GM21528 (cell line): ENCODE results near the gene YAP1.

Experiments used
- ATAC-seq: cut with Tn5 transposase; IDR thresholded peaks from one replicate; pipeline ENCODE4 v1.9.1; 2021; ENCODE audit warnings: mild to moderate bottlenecking, moderate library complexity; ENCODE audit not compliant: unreplicated experiment, low FRiP score

The YAP1 gene

GRCh38 chr11:102109896-102110760, at the start of gene YAP1:
TSS of gene YAP1 (plus strand) at chr11:102110447. CDS start at chr11:102110849, 402 bp downstream.
- peak; percentile 90 for ATAC-seq

DNA sequence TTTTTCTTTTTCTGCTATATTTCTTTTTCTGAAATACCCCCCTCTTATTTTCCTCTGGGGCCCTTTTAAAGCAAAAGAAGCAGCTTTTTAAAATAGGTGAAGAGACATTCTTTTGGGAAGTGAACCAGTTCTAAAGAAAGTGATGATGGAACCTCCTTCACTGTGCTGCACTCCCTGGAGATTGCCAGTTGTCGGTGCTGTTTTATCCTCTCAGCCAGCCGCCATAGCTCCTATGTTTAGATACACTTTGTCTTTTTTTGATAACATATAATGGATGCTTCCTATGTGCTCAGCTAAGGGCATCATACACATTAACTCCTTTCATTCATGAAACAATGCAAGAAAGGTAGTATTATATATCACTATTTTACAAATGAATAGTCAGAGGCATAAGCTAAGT, 49.0 kb upstream of the YAP1 start:
- no peak for ATAC-seq

GRCh38 chr11:102062106-102062505, 48.1 kb upstream of the YAP1 start:
- no peak for ATAC-seq

DNA sequence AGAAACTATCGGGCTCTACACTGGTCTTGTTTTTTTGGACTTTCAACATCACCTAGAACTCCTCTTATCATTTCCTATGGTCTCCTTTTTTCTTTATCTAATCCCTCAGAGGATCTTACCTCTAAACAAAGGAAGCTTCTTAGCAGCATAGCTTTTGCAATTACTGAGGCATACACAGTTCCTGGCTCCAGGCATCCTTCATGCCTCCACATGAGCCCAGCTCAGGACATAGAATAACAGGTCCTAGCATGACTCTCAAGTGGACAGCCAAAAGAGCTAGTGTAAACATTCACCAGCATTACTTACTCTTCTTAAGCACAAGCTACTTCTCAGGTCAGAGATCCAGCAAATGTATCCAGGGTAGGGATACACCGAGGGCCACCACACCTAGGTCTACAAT, 45.9 kb upstream of the YAP1 start:
- ATAC-seq = no peak

DNA sequence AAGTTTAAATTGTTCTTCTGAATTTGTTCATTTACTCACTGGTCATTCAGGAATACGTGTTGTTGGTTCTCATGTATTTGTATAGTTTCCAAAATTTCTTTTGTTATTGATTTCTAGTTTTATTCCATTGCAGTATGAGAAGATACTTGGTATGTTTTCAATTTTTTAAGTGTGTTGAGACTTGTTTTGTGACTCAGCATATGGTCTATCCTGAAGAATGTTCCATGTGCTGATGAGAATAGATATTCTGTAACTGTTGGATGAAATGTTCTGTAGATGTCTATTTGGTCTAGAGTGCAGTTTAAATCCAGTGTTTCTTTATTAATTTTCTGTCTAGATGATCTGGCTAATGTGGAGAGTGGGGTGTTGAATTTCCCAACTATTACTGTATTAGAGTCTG, 39.5 kb upstream of the YAP1 start:
- ATAC-seq = no peak

DNA sequence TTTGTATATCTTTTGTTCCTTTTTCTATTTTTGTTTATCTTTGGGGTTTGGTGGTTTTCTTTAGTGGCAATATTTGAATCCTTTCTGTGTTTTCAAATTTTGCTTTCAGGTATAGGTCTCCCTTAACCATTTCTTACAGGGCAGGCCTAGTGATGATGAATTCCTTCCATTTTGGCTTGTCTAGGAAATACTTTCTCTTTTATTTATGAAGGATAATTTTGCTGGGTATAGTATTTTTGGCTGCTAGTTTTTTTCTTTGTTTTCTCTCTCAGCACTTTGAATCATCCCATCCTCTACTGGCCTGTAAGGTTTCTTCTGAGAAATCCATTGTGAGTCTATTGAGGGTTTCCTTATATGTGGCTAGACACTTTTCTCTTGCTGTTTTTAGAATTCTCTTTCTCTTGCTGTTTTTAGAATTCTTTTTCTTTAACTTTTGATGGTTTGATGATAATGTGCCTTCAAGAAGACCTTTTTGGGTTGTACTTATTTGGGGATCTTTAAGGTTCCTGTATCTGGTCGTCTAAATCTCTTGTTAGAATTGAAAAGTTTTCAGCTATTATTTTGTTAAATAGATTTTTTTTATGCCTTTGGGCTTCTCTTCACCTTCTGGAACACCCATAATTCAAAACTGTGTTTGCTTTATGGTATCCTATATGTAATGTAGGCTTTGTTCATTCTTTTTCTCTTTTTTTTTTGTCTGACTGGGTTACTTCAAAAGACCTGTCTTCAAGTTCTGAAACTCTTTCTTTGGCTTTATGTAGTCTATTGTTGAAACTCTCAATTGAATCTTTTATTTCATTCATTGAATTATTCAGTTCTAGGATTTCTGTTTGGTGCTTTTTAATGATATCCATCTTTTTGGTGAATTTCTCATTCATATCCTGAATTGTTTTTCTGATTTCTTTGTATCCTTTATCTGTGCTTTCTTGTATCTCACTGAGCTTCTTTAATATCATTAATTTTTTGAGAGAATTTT, 38.5 kb upstream of the YAP1 start:
- ATAC-seq = no peak

DNA sequence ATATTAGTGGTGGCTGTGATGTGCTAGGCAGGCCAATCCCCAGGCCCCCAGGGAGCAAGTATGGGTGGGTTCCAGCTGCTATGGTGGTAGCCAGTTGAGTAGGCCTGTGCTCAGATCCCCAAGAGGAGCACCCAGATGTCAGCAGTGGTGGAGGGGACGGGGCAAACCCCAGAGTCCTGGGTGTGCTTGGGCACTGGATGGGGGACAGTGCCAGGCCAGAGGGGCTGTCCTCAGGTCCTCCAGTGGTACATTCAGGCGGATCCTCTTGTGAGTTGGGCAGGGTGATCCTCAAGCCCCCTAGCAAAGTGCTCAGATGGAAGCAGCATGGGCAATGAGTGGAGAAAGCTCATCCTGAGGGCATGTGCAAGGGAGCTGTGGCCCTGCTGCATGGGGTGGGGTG, 37.0 kb upstream of the YAP1 start:
- no peak for ATAC-seq

- ATAC-seq = no peak
Measured at GRCh38 chr11:102079625-102080024, 30.6 kb upstream of the YAP1 start.

DNA sequence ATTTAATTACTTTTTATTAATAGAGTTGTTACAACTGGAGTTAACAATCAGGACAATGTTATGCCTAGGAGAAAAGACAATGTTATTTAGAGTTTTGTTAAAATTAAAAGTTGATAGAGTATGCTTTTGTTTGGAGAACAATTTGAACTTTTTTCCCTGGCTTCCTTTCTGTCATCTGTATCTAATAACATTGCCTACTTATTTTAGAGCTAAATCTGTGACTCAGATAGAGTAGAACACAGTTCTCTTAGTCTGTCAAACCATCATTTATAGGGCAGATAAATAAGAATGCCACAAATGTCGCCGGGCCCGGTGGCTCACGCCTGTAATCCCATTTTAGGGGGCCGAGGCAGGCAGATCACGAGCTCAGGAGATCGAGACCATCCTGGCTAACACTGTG, 28.9 kb upstream of the YAP1 start:
- no peak for ATAC-seq

GRCh38 chr11:102085864-102086551, 24.2 kb upstream of the YAP1 start:
- no peak for ATAC-seq

GRCh38 chr11:102097186-102097585, 13.1 kb upstream of the YAP1 start:
- no peak for ATAC-seq

GRCh38 chr11:102099755-102100154, 10.5 kb upstream of the YAP1 start:
- no peak for ATAC-seq

GRCh38 chr11:102108734-102109440, 1.4 kb upstream of the YAP1 start:
- ATAC-seq = no peak

DNA sequence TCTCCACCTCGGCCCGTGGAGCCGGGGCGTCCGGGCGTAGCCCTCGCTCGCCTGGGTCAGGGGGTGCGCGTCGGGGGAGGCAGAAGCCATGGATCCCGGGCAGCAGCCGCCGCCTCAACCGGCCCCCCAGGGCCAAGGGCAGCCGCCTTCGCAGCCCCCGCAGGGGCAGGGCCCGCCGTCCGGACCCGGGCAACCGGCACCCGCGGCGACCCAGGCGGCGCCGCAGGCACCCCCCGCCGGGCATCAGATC, 439 bp downstream of the YAP1 start:
- no peak for ATAC-seq

- no peak for ATAC-seq
Measured at GRCh38 chr11:102111011-102111786, 952 bp downstream of the YAP1 start.

DNA sequence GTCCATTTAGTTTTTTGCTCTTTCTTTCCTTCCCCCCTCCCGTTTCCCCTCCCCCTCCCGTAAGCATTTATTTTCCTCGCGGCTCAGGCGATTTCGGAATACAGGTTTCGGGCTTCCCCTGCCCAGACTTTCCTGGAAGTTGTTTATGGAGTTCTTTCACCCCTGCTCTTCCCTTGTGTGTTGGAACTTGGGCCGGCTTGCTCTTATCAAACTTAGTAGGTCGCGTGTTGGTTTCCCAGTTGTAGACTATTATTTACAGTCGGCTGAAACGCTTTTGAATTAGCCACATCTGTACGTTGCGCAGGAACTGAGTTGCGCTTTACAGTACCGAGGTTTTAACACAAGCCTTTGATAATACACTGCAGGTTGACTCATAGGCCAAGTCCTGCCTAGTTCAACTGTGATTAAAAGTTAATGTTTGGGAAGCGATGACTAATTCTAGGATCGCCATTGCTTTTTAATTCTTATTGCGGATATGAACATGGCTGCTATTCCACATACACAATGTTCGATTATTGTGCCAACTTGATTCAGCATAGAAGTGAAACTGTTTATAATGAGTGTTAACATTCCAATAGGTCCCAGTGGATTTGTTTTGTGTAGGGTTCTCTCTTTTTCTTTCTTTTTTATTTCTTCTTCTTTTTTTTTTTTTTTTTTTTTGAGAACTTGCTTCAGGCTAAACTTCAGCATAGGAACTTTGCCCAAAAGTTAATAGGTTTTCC, 1.7 kb downstream of the YAP1 start:
- no peak for ATAC-seq

DNA sequence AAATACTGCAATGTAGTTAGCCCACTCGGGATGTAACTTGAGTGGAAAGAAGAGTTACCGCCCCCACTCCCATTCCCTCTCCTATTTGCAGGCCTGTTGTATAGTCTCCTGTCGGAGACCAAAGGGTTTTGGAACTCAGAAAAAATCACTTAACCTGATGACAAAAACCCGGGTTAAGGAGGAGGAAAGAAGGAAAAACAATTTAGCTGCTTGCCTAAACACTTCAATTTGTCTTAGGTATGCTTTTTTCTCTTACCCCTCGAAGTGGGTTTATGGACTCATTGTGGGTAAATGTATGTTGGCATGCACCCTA, 2.2 kb downstream of the YAP1 start:
- ATAC-seq = no peak

- ATAC-seq = no peak
Measured at GRCh38 chr11:102114032-102114431, 3.8 kb downstream of the YAP1 start.

GRCh38 chr11:102115557-102115956, 5.3 kb downstream of the YAP1 start:
- ATAC-seq = no peak
